BJ (cell line): Measurements from ENCODE around the gene PTHLH. TPM values are rescaled to one million over a fixed set of nuclear protein-coding genes. Genes with fewer than 3 reads are reported as not detected.

Source experiments
- CTCF ChIA-PET: fragments of 350-600 bp; formaldehyde crosslinking; extraction: SDS; loops from one replicate; lab custom pipeline; 2021; ENCODE audit warnings: antibody characterized with exemption, inconsistent platforms; lab: Yijun Ruan, JAX
- POLR2A ChIA-PET: fragments of 300-600 bp; sonication (Branson Sonifier 250); formaldehyde crosslinking; extraction: SDS; loops from one replicate; lab custom pipeline; 2021; ENCODE audit warnings: antibody characterized with exemption; lab: Charles Lee
- DNase-seq: peaks from one replicate; pipeline ENCODE4 v3.0.0-alpha.2; 2011; ENCODE audit warnings: low read depth
- H3K27me3 ChIP-seq: 2 replicates; pipeline ENCODE4 v1.6.0; 2011; ENCODE audit warnings: low read length; ENCODE audit not compliant: control insufficient read depth, insufficient read depth
- H3K36me3 ChIP-seq: 2 replicates; pipeline ENCODE4 v1.5.1; 2011; ENCODE audit warnings: low read length; ENCODE audit not compliant: control insufficient read depth, insufficient read depth
- H3K4me3 ChIP-seq: 2 replicates; pipeline ENCODE4 v1.5.1; 2011; ENCODE audit warnings: low read depth, mild to moderate bottlenecking, control low read depth, low read length
- CTCF ChIP-seq: IDR thresholded peaks from 2 replicates; pipeline ENCODE4 v1.5.1; 2011; ENCODE audit warnings: low read depth, mild to moderate bottlenecking, control low read depth, inconsistent platforms, low read length, moderate library complexity; ENCODE audit not compliant: insufficient read depth
- polyA plus RNA-seq: library from polyadenylated mRNA; depleted of rRNA; stranded (reverse); fragments of >200 nt; gene quantifications from 2 replicates; pipeline ENCODE4 v1.2.3, GENCODE V29; 2011

The PTHLH gene
- polyA plus RNA-seq, 1 experiment = 0.22 TPM

GRCh38 chr12:27998658-27999057 is 26.1 kb upstream of the PTHLH start:
- TF ChIP-seq CTCF = no peak
- Histone ChIP-seq H3K27me3 (peaks cover 2% of the 10 kb centered on the region; the same call in 1 of the 2 replicates), H3K4me3 (no peak overlapping the region), H3K36me3 (no peaks in the 10 kb centered on the region)
- POLR2A ChIA-PET = no interaction called here
- CTCF ChIA-PET = no interaction called here
- DNase-seq = no peak

GRCh38 chr12:27998170-27998569 is 25.6 kb upstream of the PTHLH start:
- peaks cover 2% of the 10 kb centered on the region; the same call in 1 of the 2 replicates for H3K27me3 ChIP-seq
- DNase-seq = no peak
- CTCF ChIA-PET = no interaction called here
- H3K4me3 ChIP-seq = no peak overlapping the region
- POLR2A ChIA-PET = no interaction called here
- TF ChIP-seq CTCF = no peak
- no peaks in the 10 kb centered on the region for H3K36me3 ChIP-seq

- POLR2A ChIA-PET = no interaction called here
- CTCF ChIA-PET = interaction anchor here (0.9 to 1.2 kb wide), 2 partner anchors 15 to 124 kb away, joined by 3 to 5 read pairs; no protein-coding TSS in a partner anchor
- no peak for DNase-seq
- TF ChIP-seq CTCF = no peak
- Histone ChIP-seq H3K4me3 (no peak overlapping the region), H3K27me3 (peaks cover 2% of the 10 kb centered on the region; the same call in 1 of the 2 replicates), H3K36me3 (no peaks in the 10 kb centered on the region)
Measured at GRCh38 chr12:27996761-27997160, 24.2 kb upstream of the PTHLH start.

GRCh38 chr12:27995406-27995805 is 22.9 kb upstream of the PTHLH start:
- ChIA-PET POLR2A (no interaction called here), CTCF (interaction anchor here (0.9 to 1.2 kb wide), 2 partner anchors 18 to 55 kb away, joined by 3 read pairs; no protein-coding TSS in a partner anchor)
- H3K4me3 ChIP-seq = no peak overlapping the region
- no peaks in the 10 kb centered on the region for H3K36me3 ChIP-seq
- H3K27me3 ChIP-seq = peaks cover 2% of the 10 kb centered on the region; the same call in 1 of the 2 replicates
- TF ChIP-seq CTCF = no peak
- DNase-seq = no peak

- no peak for DNase-seq
- ChIA-PET CTCF (no interaction called here), POLR2A (no interaction called here)
- H3K27me3 ChIP-seq = no peaks in the 10 kb centered on the region
- H3K36me3 ChIP-seq = no peaks in the 10 kb centered on the region
- no peak overlapping the region for H3K4me3 ChIP-seq
- TF ChIP-seq CTCF = no peak
Measured at GRCh38 chr12:27988594-27989233, 16.2 kb upstream of the PTHLH start.
